ENCODE measurements around the gene CFAP298. TPM values are rescaled to one million over a fixed set of nuclear protein-coding genes. Genes with fewer than 3 reads are reported as not detected.

The CFAP298 gene
- total RNA-seq, 4 donors from 2014 or later: 9.7 to 45.3 (median 27.4) TPM

- no peaks in the 10 kb centered on the region for H3K36me3 ChIP-seq
- no peak for TF ChIP-seq POLR2A (IDR thresholded peaks at IDR 0.05)
- TF ChIP-seq, protein P1, sequence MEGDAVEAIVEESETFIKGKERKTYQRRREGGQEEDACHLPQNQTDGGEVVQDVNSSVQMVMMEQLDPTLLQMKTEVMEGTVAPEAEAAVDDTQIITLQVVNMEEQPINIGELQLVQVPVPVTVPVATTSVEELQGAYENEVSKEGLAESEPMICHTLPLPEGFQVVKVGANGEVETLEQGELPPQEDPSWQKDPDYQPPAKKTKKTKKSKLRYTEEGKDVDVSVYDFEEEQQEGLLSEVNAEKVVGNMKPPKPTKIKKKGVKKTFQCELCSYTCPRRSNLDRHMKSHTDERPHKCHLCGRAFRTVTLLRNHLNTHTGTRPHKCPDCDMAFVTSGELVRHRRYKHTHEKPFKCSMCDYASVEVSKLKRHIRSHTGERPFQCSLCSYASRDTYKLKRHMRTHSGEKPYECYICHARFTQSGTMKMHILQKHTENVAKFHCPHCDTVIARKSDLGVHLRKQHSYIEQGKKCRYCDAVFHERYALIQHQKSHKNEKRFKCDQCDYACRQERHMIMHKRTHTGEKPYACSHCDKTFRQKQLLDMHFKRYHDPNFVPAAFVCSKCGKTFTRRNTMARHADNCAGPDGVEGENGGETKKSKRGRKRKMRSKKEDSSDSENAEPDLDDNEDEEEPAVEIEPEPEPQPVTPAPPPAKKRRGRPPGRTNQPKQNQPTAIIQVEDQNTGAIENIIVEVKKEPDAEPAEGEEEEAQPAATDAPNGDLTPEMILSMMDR (IDR thresholded peaks at IDR 0.05): no peak
- H3K27ac ChIP-seq: no peak overlapping the region
- no peak overlapping the region for H3K4me3 ChIP-seq
- no peaks in the 10 kb centered on the region for H3K4me1 ChIP-seq
- intact Hi-C loops (cut with DNase I; ENCODE audit: low total_unique reads): loop anchor here (10.0 kb wide), 1 partner anchor 188 kb away; the partner anchor contains the start of gene EVA1C
- no peaks in the 10 kb centered on the region for H3K27me3 ChIP-seq
- DNase-seq: no peak
- H3K9me3 ChIP-seq: no peaks in the 10 kb centered on the region
Observed at GRCh38 chr21:32603131-32603530, 9.0 kb downstream of the CFAP298 start.

DNA sequence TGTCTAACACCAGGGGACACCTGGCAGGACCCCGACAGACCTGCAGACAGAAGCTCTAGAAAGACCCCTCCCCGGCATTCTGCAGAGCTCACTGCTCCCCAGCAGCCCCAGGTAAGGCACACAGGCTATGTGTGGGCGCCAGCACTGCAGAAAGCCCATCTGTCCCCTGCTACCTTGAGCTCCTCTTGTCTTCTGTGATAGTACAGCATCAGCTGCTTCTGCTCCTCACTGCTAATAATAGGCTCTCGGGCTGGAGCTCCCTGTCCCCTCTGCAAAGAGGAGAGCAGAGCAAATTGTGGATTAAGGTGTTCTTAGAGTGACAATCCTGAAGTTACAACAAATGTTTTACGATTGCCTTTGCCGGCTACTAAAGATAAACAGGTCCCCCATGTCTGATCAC, 10.1 kb downstream of the CFAP298 start:
- Histone ChIP-seq H3K27ac (no peak overlapping the region), H3K4me1 (no peaks in the 10 kb centered on the region), H3K36me3 (no peaks in the 10 kb centered on the region), H3K4me3 (no peak overlapping the region), H3K27me3 (no peaks in the 10 kb centered on the region), H3K9me3 (no peaks in the 10 kb centered on the region)
- intact Hi-C loops (cut with DNase I; ENCODE audit: low total_unique reads): loop anchor here (10.0 kb wide), 1 partner anchor 187 kb away; the partner anchor contains the start of gene EVA1C
- TF ChIP-seq POLR2A (IDR thresholded peaks at IDR 0.05): no peak
- TF ChIP-seq, protein P1 (IDR thresholded peaks at IDR 0.05): no peak
- DNase-seq: no peak

DNA sequence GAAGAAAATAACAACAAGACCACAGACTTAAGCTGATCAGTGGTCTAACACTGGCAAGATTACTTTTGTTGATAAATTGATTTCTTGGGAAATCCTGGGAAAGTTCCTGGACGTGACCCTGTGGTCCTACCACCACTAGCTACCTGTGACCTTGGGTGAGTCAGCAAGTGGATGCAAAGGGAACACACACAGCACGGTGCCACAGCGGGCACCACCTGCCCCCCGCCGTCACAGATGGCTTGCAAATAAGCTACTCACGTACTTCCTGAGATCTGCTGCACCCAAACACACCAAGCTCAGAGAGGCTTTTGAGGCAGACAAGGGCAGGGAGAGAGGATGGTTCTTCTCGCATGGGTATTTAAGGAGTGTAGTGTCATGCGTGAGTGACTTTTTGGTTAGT, 12.7 kb downstream of the CFAP298 start:
- Histone ChIP-seq H3K9me3 (no peaks in the 10 kb centered on the region), H3K36me3 (no peaks in the 10 kb centered on the region), H3K4me3 (no peak overlapping the region), H3K27ac (no peak overlapping the region), H3K4me1 (no peaks in the 10 kb centered on the region), H3K27me3 (no peaks in the 10 kb centered on the region)
- TF ChIP-seq, protein P1 (IDR thresholded peaks at IDR 0.05): no peak
- no peak for TF ChIP-seq POLR2A (IDR thresholded peaks at IDR 0.05)
- intact Hi-C loops (cut with DNase I; ENCODE audit: low total_unique reads): no loop called here
- DNase-seq: no peak

DNA sequence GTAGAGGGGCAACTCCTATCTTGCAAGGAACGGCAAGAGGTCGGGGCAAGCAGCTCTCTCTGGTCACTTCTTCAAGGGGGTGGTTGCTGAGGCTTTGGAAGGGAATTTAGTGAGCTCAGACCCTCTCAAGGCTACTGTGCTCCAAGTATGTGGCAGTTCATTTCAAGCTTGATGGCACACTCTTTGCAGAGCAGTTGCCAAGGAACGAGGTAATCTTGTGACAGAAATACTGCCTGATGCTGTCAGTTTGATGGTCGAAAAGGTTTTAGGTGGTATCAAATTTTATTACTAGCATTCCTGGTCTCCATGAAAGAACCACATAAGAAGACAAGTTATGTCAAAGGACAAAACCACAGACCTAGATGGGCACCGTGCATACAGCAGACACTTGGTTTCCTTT, 13.1 kb downstream of the CFAP298 start:
- TF ChIP-seq, protein P1 (IDR thresholded peaks at IDR 0.05): no peak
- TF ChIP-seq POLR2A (IDR thresholded peaks at IDR 0.05): no peak
- no peak overlapping the region for H3K27ac ChIP-seq
- intact Hi-C loops (cut with DNase I; ENCODE audit: low total_unique reads): no loop called here
- H3K9me3 ChIP-seq: no peaks in the 10 kb centered on the region
- no peaks in the 10 kb centered on the region for H3K27me3 ChIP-seq
- no peaks in the 10 kb centered on the region for H3K4me1 ChIP-seq
- no peak for DNase-seq
- no peak overlapping the region for H3K4me3 ChIP-seq
- no peaks in the 10 kb centered on the region for H3K36me3 ChIP-seq

DNA sequence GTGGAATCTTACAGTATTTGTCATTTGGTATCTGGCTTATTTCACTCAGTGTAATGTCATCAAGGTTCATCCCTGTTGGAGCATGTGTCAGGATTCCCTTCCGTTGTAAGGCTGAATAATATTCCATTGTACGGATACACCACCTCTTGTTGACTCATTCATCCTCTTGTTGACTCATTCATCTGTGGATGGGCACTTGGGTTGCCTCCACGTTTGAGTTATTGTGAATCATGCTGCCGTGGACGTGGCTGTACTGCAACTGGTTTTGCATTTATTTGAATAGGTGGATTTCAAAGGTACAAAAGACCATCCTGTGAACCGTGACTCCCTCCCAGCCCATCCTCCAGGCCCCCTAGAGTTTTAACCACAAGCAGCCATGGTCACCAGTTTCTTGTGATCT, 15.0 kb downstream of the CFAP298 start:
- Histone ChIP-seq H3K4me3 (no peak overlapping the region), H3K27me3 (no peaks in the 10 kb centered on the region), H3K36me3 (no peaks in the 10 kb centered on the region), H3K4me1 (no peaks in the 10 kb centered on the region), H3K27ac (no peak overlapping the region), H3K9me3 (no peaks in the 10 kb centered on the region)
- DNase-seq: no peak
- intact Hi-C loops (cut with DNase I; ENCODE audit: low total_unique reads): no loop called here
- TF ChIP-seq, protein P1 (IDR thresholded peaks at IDR 0.05): no peak

Data from uterus (tissue), 4 donors.